Ascending aorta (tissue), 2 donors: ENCODE results near the gene ABCG4. TPM values are rescaled to one million over a fixed set of nuclear protein-coding genes. Genes with fewer than 3 reads are reported as not detected.

ENCODE experiments used
- DNase-seq, 2 donors: peaks; one replicate each; pipeline ENCODE4 v3.0.0-alpha.2; 2019; ENCODE audit warnings: low spot score in 2 of 2
- H3K27ac ChIP-seq, 2 donors: fragments of 200-600 bp; sonication (generic); one replicate each; pipeline ENCODE4 v1.5.1; 2016 to 2017; ENCODE audit warnings: mild to moderate bottlenecking in 1 of 2
- H3K27me3 ChIP-seq: fragments of 200-600 bp; sonication (generic); one replicate; pipeline ENCODE4 v1.5.1; 2017
- H3K36me3 ChIP-seq, 2 donors: fragments of 200-600 bp; sonication (generic); one replicate each; pipeline ENCODE4 v1.5.1; 2016
- H3K4me1 ChIP-seq, 2 donors: fragments of 200-600 bp; sonication (generic); one replicate each; pipeline ENCODE4 v1.5.1; 2016 to 2017; ENCODE audit warnings: mild to moderate bottlenecking in 1 of 2
- H3K4me3 ChIP-seq, 2 donors: fragments of 200-600 bp; sonication (generic); one replicate each; pipeline ENCODE4 v1.5.1; 2016 to 2017; ENCODE audit warnings: mild to moderate bottlenecking in 1 of 2
- H3K9me3 ChIP-seq, 2 donors: fragments of 200-600 bp; sonication (generic); one replicate each; pipeline ENCODE4 v1.5.1; 2016
- CTCF ChIP-seq, 3 experiments: fragments of 200-600 bp in 2 of 3; fragments of 450-650 bp in 1 of 3; sonication (generic) in 2 of 3; IDR thresholded peaks; one replicate each; pipeline ENCODE4 v1.5.1; 2016 to 2019; ENCODE audit warnings: antibody characterized with exemption in 3 of 3, mild to moderate bottlenecking in 1 of 3, moderate library complexity in 1 of 3
- intact Hi-C: fragments of 100-400 bp; cut with DNase I; formaldehyde crosslinking; loops from one replicate; pipeline ENCODE4 v1.15.1; 2023
- total RNA-seq: library from RNA; depleted of rRNA; stranded (reverse); fragments of >200 nt; gene quantifications from one replicate; pipeline ENCODE4 v1.1.0, GENCODE V29; 2016

The ABCG4 gene
- total RNA-seq, 1 donor from 2014 or later: not detected

- Histone ChIP-seq H3K27ac (peak overlapping the region; percentile 97 to 100), H3K36me3 (peaks cover 10 to 11% of the 10 kb centered on the region in 2 donors), H3K4me1 (peaks cover 0 to 2% of the 10 kb centered on the region in 2 donors), H3K4me3 (peak overlapping the region; percentile 61 to 95), H3K9me3 (no peaks in the 10 kb centered on the region), H3K27me3 (no peaks in the 10 kb centered on the region)
- no peak for TF ChIP-seq CTCF (IDR thresholded peaks at IDR 0.05)
- DNase-seq: peak; percentile 58 to 90
- intact Hi-C loops: loop anchor here (1.0 to 5.0 kb wide), 6 partner anchors 24 to 171 kb away; partner anchors contain the start of genes C1QTNF5, C2CD2L and CBL
Observed at GRCh38 chr11:119169282-119169719, 20.4 kb downstream of the ABCG4 start.

DNA sequence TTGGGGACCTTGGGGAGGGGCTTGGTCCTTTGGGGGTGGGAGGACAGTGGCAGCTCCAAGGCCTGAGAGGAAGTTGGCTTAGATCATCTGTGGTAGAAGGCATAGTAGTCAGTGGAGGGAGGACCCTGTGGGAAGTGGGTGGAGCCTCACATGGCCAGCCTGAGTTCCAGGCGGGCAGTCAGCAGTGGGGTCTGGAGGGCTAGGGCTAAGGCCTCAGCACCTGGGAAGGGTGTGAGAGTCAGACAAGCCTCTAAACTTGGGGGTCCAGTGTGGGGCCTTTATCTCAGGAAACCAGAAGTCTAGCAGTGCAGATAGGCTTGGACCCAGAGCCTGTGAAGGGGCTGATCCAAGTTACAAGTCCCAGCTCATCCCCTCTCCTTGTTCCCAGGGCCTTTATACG, 23.7 kb downstream of the ABCG4 start:
- peaks cover 28 to 34% of the 10 kb centered on the region in 2 donors for H3K36me3 ChIP-seq
- no peak for TF ChIP-seq CTCF (IDR thresholded peaks at IDR 0.05)
- H3K27ac ChIP-seq: no peak overlapping the region
- H3K9me3 ChIP-seq: no peaks in the 10 kb centered on the region
- intact Hi-C loops: no loop called here
- no peak overlapping the region for H3K4me3 ChIP-seq
- H3K4me1 ChIP-seq: peaks cover 0 to 2% of the 10 kb centered on the region in 2 donors
- DNase-seq: no peak
- H3K27me3 ChIP-seq: no peaks in the 10 kb centered on the region

GRCh38 chr11:119173453-119173852, 24.6 kb downstream of the ABCG4 start:
- intact Hi-C loops: no loop called here
- H3K27me3 ChIP-seq: no peaks in the 10 kb centered on the region
- H3K9me3 ChIP-seq: no peaks in the 10 kb centered on the region
- H3K4me3 ChIP-seq: no peak overlapping the region
- no peak for DNase-seq
- H3K27ac ChIP-seq: no peak overlapping the region
- TF ChIP-seq CTCF (IDR thresholded peaks at IDR 0.05): no peak
- peaks cover 33 to 34% of the 10 kb centered on the region in 2 donors for H3K36me3 ChIP-seq
- H3K4me1 ChIP-seq: peaks cover 0 to 3% of the 10 kb centered on the region in 2 donors

DNA sequence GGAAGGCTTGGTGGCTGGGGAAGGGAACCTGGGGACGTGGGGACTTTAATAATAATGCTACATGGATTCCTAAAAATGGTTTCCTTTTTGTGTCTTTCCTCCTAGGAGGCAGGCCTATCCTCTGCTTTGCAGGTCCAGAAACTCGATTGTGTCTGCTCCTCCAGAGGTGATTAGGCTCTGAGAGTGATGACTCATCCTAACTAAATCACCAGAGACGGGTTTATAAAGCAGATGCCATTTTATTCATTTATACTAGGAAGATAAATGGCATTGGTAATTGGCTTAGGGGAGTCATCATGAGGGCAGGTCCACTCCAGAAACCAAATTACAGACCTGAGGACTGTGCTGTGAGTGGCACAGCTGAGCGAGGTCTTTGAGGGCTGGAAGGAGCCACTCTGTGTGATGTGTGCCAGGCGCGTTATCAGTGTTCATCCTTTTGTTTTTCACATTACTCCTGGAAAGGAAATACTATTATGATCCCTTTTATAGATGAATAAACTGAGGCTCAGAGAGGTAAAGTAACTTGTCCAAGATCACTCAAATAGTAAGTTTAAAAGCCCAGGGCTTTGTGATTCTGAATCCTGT, 26.7 kb downstream of the ABCG4 start:
- H3K4me1 ChIP-seq: peaks cover 0 to 3% of the 10 kb centered on the region in 2 donors
- peaks cover 43 to 44% of the 10 kb centered on the region in 2 donors for H3K36me3 ChIP-seq
- intact Hi-C loops: no loop called here
- TF ChIP-seq CTCF (IDR thresholded peaks at IDR 0.05): no peak
- no peak for DNase-seq
- H3K9me3 ChIP-seq: no peaks in the 10 kb centered on the region
- no peak overlapping the region for H3K27ac ChIP-seq
- no peaks in the 10 kb centered on the region for H3K27me3 ChIP-seq
- H3K4me3 ChIP-seq: no peak overlapping the region

DNA sequence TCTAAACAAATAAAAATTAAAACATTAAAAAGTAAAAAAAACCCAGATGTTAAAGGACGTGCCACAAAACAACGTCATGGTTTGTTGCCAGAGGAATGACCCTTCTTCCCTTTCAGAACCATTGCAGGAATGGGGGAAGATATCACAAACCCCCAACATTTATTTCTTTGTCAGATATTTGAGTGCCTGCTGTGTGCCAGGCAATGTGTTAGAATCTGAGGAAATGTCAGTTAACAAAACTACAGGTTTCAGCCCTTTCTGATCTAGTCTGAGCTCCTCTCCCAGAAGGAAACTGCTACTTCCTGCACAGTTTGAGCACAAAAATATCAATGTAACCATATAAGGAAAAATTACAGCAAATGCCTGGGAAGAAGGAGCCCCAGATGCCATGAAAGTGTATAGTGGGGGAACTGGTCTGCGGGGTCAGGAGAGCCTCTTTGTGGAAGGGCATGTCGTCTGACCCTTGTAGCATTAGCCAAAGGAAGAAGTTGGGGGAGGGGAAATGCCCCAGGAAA, 29.4 kb downstream of the ABCG4 start:
- Histone ChIP-seq H3K4me1 (peaks cover 0 to 3% of the 10 kb centered on the region in 2 donors), H3K36me3 (peaks cover 59 to 61% of the 10 kb centered on the region in 2 donors), H3K9me3 (no peaks in the 10 kb centered on the region), H3K27ac (no peak overlapping the region), H3K27me3 (no peaks in the 10 kb centered on the region), H3K4me3 (no peak overlapping the region)
- intact Hi-C loops: no loop called here
- DNase-seq: no peak
- no peak for TF ChIP-seq CTCF (IDR thresholded peaks at IDR 0.05)
